Effector memory CD8-positive, alpha-beta T cell (primary cell): ENCODE measurements around the gene NPC1L1.
"Not testable (repeated sequence)": the region's sequence is repeated elsewhere in the genome, so short reads cannot be mapped to it uniquely, and the experiment has no call there.

Source experiments
- ATAC-seq: fragments of 150-1000 bp; cut with Tn5 transposase; replicated peaks from 2 replicates; pipeline ENCODE4 v1.10.0; 2021; ENCODE audit warnings: mild to moderate bottlenecking, moderate library complexity
- DNase-seq, 3 experiments: peaks; one replicate each; pipeline ENCODE4 v3.0.0; 2021
- H3K27ac Mint-ChIP-seq, 2 donors: one replicate each; pipeline ENCODE4 v1.8.0; 2022; ENCODE audit warnings: mild to moderate bottlenecking in 2 of 2, mixed read lengths in 2 of 2, moderate library complexity in 2 of 2
- H3K27me3 Mint-ChIP-seq, 2 donors: one replicate each; pipeline ENCODE4 v1.8.0; 2022; ENCODE audit warnings: mixed read lengths in 2 of 2
- H3K36me3 Mint-ChIP-seq: one replicate; pipeline ENCODE4 v1.8.0; 2022; ENCODE audit warnings: mild to moderate bottlenecking, moderate library complexity, mixed read lengths; ENCODE audit not compliant: insufficient read depth
- H3K4me1 Mint-ChIP-seq, 2 donors: one replicate each; pipeline ENCODE4 v1.8.0; 2022; ENCODE audit warnings: low read depth in 2 of 2, mixed read lengths in 2 of 2
- H3K4me3 Mint-ChIP-seq, 2 donors: one replicate each; pipeline ENCODE4 v1.8.0; 2022; ENCODE audit warnings: mild to moderate bottlenecking in 2 of 2, mixed read lengths in 2 of 2, moderate library complexity in 2 of 2
- H3K9me3 Mint-ChIP-seq, 2 donors: one replicate each; pipeline ENCODE4 v1.8.0; 2022; ENCODE audit warnings: mixed read lengths in 2 of 2

Gene NPC1L1

DNA sequence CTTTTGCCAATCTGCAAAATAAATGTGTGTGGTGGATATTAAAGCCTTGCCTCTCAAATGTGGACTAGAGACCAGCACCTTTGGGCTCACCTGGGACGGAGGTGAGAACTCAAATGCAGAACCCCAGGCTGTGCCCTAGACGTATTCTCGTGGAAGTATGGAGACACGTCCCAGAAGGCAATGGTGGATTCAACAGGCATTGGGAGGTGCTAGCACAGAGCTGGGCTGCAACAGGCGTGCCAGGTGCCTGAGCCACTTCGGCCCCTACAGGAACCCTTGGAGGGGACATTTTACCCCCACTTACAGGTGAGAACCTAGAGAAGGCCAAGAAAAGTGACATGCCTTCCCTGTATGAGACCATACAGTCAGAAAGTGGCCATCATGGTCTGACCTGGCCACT, 20.4 kb upstream of the NPC1L1 start:
- no peak overlapping the region for H3K4me3 Mint-ChIP-seq
- no peaks in the 10 kb centered on the region for H3K27me3 Mint-ChIP-seq
- no peak for ATAC-seq
- DNase-seq, result no peak
- H3K27ac Mint-ChIP-seq, result no peak overlapping the region
- H3K36me3 Mint-ChIP-seq, result no peaks in the 10 kb centered on the region
- no peaks in the 10 kb centered on the region for H3K9me3 Mint-ChIP-seq
- peaks cover 7 to 9% of the 10 kb centered on the region in 2 donors for H3K4me1 Mint-ChIP-seq

GRCh38 chr7:44559485-44559884, 18.4 kb upstream of the NPC1L1 start:
- no peak for ATAC-seq
- Mint-ChIP-seq H3K4me3 (no peak overlapping the region), H3K27ac (no peak overlapping the region)

DNA sequence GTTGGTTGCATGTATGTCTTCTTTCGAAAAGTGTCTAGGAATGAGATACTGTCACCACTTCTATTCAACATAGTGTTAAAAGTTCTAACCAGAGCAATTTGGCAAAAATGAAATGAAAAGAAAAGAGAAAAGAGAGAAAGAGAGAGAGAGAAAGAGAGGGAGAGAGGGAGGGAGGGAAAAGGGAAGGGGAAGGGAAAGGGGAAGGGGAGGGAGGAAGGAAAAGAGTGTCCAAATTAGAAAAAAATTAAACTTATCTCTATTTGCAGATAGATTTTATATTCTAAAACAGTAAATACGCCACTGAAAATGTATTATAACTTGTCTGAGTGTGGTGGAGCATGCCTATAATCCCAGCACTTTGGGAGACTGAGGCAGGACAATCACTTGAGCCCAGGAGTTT, 16.4 kb upstream of the NPC1L1 start:
- DNase-seq (no peak), ATAC-seq (no peak)
- no peak overlapping the region for H3K4me3 Mint-ChIP-seq
- peaks cover 5 to 6% of the 10 kb centered on the region in 2 donors for H3K27me3 Mint-ChIP-seq
- no peaks in the 10 kb centered on the region for H3K36me3 Mint-ChIP-seq
- peaks cover 0 to 1% of the 10 kb centered on the region in 2 donors for H3K4me1 Mint-ChIP-seq
- H3K27ac Mint-ChIP-seq, result no peak overlapping the region
- no peaks in the 10 kb centered on the region for H3K9me3 Mint-ChIP-seq

More at GRCh38 chr7:44559485-44559884, 18.4 kb upstream of the NPC1L1 start:
- Mint-ChIP-seq H3K4me1 (peaks cover 0 to 1% of the 10 kb centered on the region in 2 donors), H3K9me3 (no peaks in the 10 kb centered on the region), H3K27me3 (peaks cover 5 to 6% of the 10 kb centered on the region in 2 donors), H3K36me3 (no peaks in the 10 kb centered on the region)
- no peak for DNase-seq

DNA sequence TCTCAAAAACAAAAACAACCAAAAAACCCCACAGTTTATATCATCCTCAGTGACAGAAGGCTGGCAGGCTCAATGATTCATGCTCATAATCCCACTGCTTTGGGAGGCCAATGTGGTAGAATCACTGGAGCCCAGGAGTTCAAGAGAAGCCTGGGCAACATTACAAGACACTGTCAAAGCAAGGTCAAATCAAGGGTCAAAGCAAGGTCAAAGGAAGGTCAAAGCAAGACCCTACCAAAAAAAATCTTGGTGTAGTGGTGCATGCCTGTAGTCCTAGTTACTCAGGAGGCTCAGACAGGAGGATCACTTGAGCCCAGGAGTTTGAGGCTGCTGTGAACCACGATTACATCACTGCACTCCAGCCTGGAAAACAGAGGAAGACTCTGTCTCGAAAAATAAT, 14.2 kb upstream of the NPC1L1 start:
- Mint-ChIP-seq H3K4me1 (peaks cover 0 to 1% of the 10 kb centered on the region in 2 donors), H3K36me3 (no peaks in the 10 kb centered on the region), H3K27ac (no peak overlapping the region), H3K9me3 (no peaks in the 10 kb centered on the region), H3K27me3 (peaks cover 13 to 17% of the 10 kb centered on the region in 2 donors), H3K4me3 (no peak overlapping the region)
- ATAC-seq (no peak), DNase-seq (no peak)

GRCh38 chr7:44552473-44553005, 11.4 kb upstream of the NPC1L1 start:
- H3K4me1 Mint-ChIP-seq, H3K36me3 Mint-ChIP-seq, ATAC-seq, H3K4me3 Mint-ChIP-seq, H3K9me3 Mint-ChIP-seq, H3K27ac Mint-ChIP-seq, DNase-seq: not testable (repeated sequence)
- peaks cover 24 to 32% of the 10 kb centered on the region in 2 donors for H3K27me3 Mint-ChIP-seq

DNA sequence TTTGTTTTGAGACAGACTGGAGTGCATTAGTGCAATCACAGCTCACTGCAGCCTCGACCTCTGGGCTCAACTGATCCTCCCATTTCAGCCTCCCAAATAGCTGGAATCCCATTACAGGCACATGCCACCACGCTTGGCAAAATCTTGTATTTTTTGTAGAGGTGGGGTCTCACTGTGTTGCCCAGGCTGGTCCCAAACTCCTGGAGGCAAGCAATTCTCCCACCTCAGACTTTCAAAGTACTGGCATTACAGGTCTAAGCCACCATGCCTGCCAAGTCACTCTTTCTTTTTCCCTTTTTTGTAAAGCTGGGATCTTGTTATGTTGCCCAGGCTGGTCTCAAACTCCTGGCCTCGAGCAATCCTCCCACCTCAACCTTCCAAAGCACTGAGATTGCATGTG, 8.3 kb upstream of the NPC1L1 start:
- Mint-ChIP-seq H3K9me3 (no peaks in the 10 kb centered on the region), H3K27me3 (peaks cover 38 to 39% of the 10 kb centered on the region in 2 donors), H3K27ac (no peak overlapping the region), H3K36me3 (no peaks in the 10 kb centered on the region), H3K4me1 (no peaks in the 10 kb centered on the region), H3K4me3 (no peak overlapping the region)
- DNase-seq, result no peak
- no peak for ATAC-seq

DNA sequence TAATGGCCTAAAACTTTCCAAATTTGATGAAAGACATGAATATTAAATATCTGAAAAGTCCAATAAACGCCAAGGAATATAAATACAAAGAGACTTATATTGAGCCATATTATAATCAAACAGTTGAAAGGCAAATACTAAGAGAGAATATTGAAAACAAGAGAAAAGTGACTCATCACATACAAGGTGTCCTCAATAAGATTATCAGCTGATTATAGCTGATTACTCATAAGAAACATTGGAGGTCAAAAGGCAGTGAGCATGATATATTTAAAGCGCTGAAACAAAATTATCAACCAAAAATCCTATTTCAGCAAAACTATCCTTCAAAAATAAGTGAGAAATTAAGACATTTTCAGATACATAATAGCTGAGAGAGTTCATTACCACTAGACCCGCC, 7.8 kb upstream of the NPC1L1 start:
- Mint-ChIP-seq H3K4me1 (no peaks in the 10 kb centered on the region), H3K27me3 (peaks cover 41 to 43% of the 10 kb centered on the region in 2 donors), H3K4me3 (no peak overlapping the region), H3K9me3 (no peaks in the 10 kb centered on the region), H3K27ac (no peak overlapping the region), H3K36me3 (peaks cover 3% of the 10 kb centered on the region)
- no peak for DNase-seq
- ATAC-seq, result no peak

- no peaks in the 10 kb centered on the region for H3K4me1 Mint-ChIP-seq
- ATAC-seq, result no peak
- H3K27me3 Mint-ChIP-seq, result peaks cover 43 to 53% of the 10 kb centered on the region in 2 donors
- H3K4me3 Mint-ChIP-seq, result no peak overlapping the region
- no peak overlapping the region for H3K27ac Mint-ChIP-seq
- no peak for DNase-seq
- H3K36me3 Mint-ChIP-seq, result peaks cover 3% of the 10 kb centered on the region
- no peaks in the 10 kb centered on the region for H3K9me3 Mint-ChIP-seq
These were observed 6.6 kb upstream of the NPC1L1 start for GRCh38 chr7:44547536-44548231.

DNA sequence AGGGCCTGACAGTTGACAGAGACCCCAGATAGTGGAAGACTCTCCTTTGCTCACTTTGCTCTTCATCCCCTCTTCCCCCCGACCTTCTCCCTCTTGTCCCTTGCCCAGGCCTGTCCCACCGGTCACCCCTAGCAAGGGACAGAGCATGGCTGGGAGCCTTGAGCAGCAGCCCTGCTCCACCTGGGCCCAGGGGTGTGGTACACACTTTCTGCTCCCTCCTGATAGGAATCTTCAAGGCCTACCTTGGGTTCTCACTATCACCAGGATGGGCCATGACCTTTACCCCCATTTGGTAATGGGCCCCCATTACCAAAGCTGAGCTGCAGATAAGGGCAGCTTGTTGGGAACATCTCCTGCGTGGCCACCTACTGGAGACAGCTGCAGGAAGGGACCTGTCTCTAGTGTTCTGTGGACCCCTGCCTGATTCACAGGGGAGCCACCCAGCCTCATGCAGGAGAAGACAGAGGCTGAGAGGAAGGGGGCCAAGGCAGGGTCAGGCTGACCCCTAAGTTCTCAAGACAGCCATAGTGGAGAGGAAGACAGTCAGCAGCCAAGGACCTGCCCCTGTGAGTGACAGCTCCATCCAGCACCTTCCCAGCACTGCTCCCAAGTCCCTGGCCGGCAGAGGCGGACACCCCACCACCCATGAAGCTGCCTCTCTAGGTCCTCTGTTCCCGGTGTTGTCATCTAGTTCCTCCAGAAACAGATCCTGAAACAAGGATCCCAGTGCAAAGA, 913 bp upstream of the NPC1L1 start:
- no peak overlapping the region for H3K4me3 Mint-ChIP-seq
- DNase-seq (no peak), ATAC-seq (no peak)
- no peaks in the 10 kb centered on the region for H3K4me1 Mint-ChIP-seq
- peaks cover 20 to 45% of the 10 kb centered on the region in 2 donors for H3K27me3 Mint-ChIP-seq
- peaks cover 3% of the 10 kb centered on the region for H3K36me3 Mint-ChIP-seq
- no peaks in the 10 kb centered on the region for H3K9me3 Mint-ChIP-seq
- no peak overlapping the region for H3K27ac Mint-ChIP-seq

DNA sequence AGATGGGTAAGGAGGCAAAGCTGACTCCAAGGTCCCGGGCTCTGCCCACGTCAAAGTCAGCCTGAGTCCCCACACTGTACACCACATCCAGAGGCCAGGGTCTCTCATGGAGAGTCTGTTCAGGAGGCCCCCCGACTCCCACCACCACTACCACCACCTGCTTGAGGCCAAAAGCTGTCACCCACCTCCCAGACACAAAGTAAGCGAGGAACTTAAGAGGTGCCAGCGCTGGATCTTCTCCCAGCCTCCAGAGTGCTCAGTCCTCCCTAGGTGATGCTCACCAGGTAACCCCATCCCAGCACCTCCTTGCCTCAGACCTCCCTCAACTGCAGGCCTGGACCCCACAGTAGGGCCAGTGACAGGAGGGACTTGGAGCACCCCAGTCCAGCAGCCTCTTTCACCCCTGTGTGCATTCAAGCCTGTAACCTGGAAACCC, 520 bp downstream of the NPC1L1 start:
- H3K27me3 Mint-ChIP-seq, result peaks cover 14 to 37% of the 10 kb centered on the region in 2 donors
- no peak for ATAC-seq
- H3K27ac Mint-ChIP-seq, result no peak overlapping the region
- peaks cover 3% of the 10 kb centered on the region for H3K36me3 Mint-ChIP-seq
- no peaks in the 10 kb centered on the region for H3K9me3 Mint-ChIP-seq
- H3K4me3 Mint-ChIP-seq, result no peak overlapping the region
- DNase-seq, result no peak
- no peaks in the 10 kb centered on the region for H3K4me1 Mint-ChIP-seq

GRCh38 chr7:44539669-44540506, 1.2 kb downstream of the NPC1L1 start:
- Mint-ChIP-seq H3K4me1 (no peaks in the 10 kb centered on the region), H3K36me3 (peaks cover 3% of the 10 kb centered on the region), H3K27me3 (peaks cover 7 to 37% of the 10 kb centered on the region in 2 donors), H3K9me3 (no peaks in the 10 kb centered on the region), H3K4me3 (no peak overlapping the region), H3K27ac (no peak overlapping the region)
- DNase-seq, result no peak
- no peak for ATAC-seq

GRCh38 chr7:44538798-44539668, 2.1 kb downstream of the NPC1L1 start:
- ATAC-seq, result no peak
- Mint-ChIP-seq H3K9me3 (no peaks in the 10 kb centered on the region), H3K27ac (no peak overlapping the region)

More at GRCh38 chr7:44538798-44539668, 2.1 kb downstream of the NPC1L1 start:
- peaks cover 1 to 34% of the 10 kb centered on the region in 2 donors for H3K27me3 Mint-ChIP-seq
- no peak overlapping the region for H3K4me3 Mint-ChIP-seq
- H3K36me3 Mint-ChIP-seq, result peaks cover under 1% of the 10 kb centered on the region
- DNase-seq, result no peak
- H3K4me1 Mint-ChIP-seq, result no peaks in the 10 kb centered on the region
